Smooth muscle cell (in vitro differentiated cells): Measurements from ENCODE around the gene NBPF6. TPM values are rescaled to one million over a fixed set of nuclear protein-coding genes. Genes with fewer than 3 reads are reported as not detected.
"Not testable (repeated sequence)": the region's sequence is repeated elsewhere in the genome, so short reads cannot be mapped to it uniquely, and the experiment has no call there.

ENCODE experiments used
- DNase-seq: peaks from one replicate; lab custom pipeline; 2025; ENCODE audit not compliant: unreplicated experiment; lab: John Stamatoyannopoulos, UW
- H2AFZ ChIP-seq: fragments of 200-600 bp; sonication (generic); 2 replicates; pipeline ENCODE4 v1.6.0; 2016; ENCODE audit warnings: antibody characterized with exemption, low read depth, mild to moderate bottlenecking
- H3F3A ChIP-seq: fragments of 200-600 bp; sonication (generic); 2 replicates; pipeline ENCODE4 v1.6.0; 2017; ENCODE audit warnings: antibody characterized with exemption, low read depth
- H3K27ac ChIP-seq: fragments of 200-600 bp; sonication (generic); 2 replicates; pipeline ENCODE4 v1.5.1; 2016; ENCODE audit warnings: low read depth, mild to moderate bottlenecking
- H3K27me3 ChIP-seq: fragments of 200-600 bp; sonication (generic); 2 replicates; pipeline ENCODE4 v1.6.1; 2016; ENCODE audit warnings: low read depth, mild to moderate bottlenecking
- H3K36me3 ChIP-seq: fragments of 200-600 bp; sonication (generic); 2 replicates; pipeline ENCODE4 v1.5.1; 2016; ENCODE audit warnings: low read depth
- H3K4me1 ChIP-seq: fragments of 200-600 bp; sonication (generic); 2 replicates; pipeline ENCODE4 v1.5.1; 2016; ENCODE audit warnings: low read depth
- H3K4me2 ChIP-seq: fragments of 200-600 bp; sonication (generic); 2 replicates; pipeline ENCODE4 v1.6.0; 2016; ENCODE audit warnings: mild to moderate bottlenecking
- H3K4me3 ChIP-seq: fragments of 200-600 bp; sonication (generic); 2 replicates; pipeline ENCODE4 v1.5.1; 2016; ENCODE audit warnings: mild to moderate bottlenecking
- H3K79me2 ChIP-seq: fragments of 200-600 bp; sonication (generic); 2 replicates; pipeline ENCODE4 v1.6.0; 2016; ENCODE audit warnings: low read depth, mild to moderate bottlenecking
- H3K9ac ChIP-seq: fragments of 200-600 bp; sonication (generic); 2 replicates; pipeline ENCODE4 v1.6.0; 2016; ENCODE audit warnings: low read depth
- H3K9me3 ChIP-seq: fragments of 200-600 bp; sonication (generic); replicated peaks from 2 replicates; pipeline ENCODE4 v1.5.1; 2016; ENCODE audit warnings: low read depth
- H4K20me1 ChIP-seq: fragments of 200-600 bp; sonication (generic); 2 replicates; pipeline ENCODE4 v1.6.0; 2016; ENCODE audit warnings: low read depth
- WGBS: methylation state at CpG from one replicate; pipeline ENCODE4 v1.1.7; 2016; ENCODE audit warnings: low lambda C conversion rate; 5-methylcytosine and 5-hydroxymethylcytosine counted together
- polyA plus RNA-seq: library from polyadenylated mRNA; unstranded; fragments of >200 nt; fragmentation: Nextera tagmentation; extraction: Ambion mirVana; gene quantifications from 2 replicates; pipeline ENCODE4 v1.2.1, GENCODE V29; 2016
- total RNA-seq: library from RNA; depleted of rRNA; stranded (reverse); fragments of >200 nt; gene quantifications from 2 replicates; pipeline ENCODE4 v1.2.3, GENCODE V29; 2014

Gene NBPF6
- total and polyA plus RNA-seq, 2 experiments from 2014 or later = not detected

DNA sequence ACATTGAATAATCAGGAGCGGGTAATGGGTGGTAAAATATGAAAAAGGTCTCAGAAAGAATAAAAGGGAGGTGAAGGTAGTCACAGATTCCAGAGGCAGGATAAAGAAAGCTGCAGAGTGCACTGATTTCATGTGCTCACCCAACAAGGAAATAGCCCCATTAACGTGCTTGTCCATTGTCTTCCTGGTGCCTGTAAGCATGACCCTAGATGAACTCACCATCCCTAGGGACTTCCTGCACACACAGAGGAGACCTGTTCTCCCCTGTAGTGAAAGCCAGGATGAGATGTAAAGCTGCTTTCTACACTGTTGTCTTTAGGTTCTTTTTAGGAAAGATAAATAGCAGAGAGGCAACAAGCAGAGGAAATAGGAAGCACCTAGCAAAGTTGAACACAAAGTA lies 4.4 kb downstream of the NBPF6 start:
- no CpG with 5 or more reads among the region's 2 CpGs for WGBS
- DNase-seq = not testable (repeated sequence)

DNA sequence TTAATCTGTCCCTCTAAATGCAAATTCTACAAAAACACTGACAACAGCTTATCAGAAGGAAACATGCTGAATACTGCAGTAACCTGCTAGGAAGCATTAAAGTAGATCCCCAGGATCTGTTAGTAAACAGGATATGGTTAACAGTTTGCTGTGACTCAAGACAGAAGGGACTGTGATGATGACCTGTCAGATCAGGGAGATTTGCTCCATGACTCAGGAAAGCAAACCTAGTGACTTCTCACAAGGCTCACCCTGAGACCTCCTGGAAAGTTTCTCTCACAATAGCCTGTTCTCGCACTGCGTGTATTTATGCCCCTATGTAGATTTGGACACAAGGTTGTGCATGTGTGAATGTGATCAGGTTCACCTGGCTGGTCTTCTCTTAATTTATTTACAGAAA lies 8.5 kb downstream of the NBPF6 start:
- H3K9me3 ChIP-seq, H3K27ac ChIP-seq, H3K4me2 ChIP-seq, H3K36me3 ChIP-seq, H3K27me3 ChIP-seq, H3K4me3 ChIP-seq, H2AFZ ChIP-seq, H3K9ac ChIP-seq, DNase-seq, H4K20me1 ChIP-seq, H3F3A ChIP-seq, H3K4me1 ChIP-seq, H3K79me2 ChIP-seq: not testable (repeated sequence)
- no CpG with 5 or more reads among the region's 2 CpGs for WGBS

More for the DNA sequence above, 4.4 kb downstream of the NBPF6 start:
- H3K4me2 ChIP-seq, H3F3A ChIP-seq, H2AFZ ChIP-seq, H3K4me3 ChIP-seq, H3K27me3 ChIP-seq, H3K79me2 ChIP-seq, H4K20me1 ChIP-seq, H3K27ac ChIP-seq, H3K36me3 ChIP-seq, H3K4me1 ChIP-seq, H3K9me3 ChIP-seq, H3K9ac ChIP-seq: not testable (repeated sequence)

- not testable (repeated sequence) for H4K20me1 ChIP-seq, H3K9ac ChIP-seq, H3K4me2 ChIP-seq, H2AFZ ChIP-seq, H3K27ac ChIP-seq, H3K79me2 ChIP-seq, H3F3A ChIP-seq, DNase-seq, H3K36me3 ChIP-seq, H3K4me3 ChIP-seq, H3K4me1 ChIP-seq, H3K27me3 ChIP-seq, H3K9me3 ChIP-seq
- no CpG with 5 or more reads among the region's 3 CpGs for WGBS
These were observed 11.6 kb downstream of the NBPF6 start for GRCh38 chr1:108461758-108462157.

DNA sequence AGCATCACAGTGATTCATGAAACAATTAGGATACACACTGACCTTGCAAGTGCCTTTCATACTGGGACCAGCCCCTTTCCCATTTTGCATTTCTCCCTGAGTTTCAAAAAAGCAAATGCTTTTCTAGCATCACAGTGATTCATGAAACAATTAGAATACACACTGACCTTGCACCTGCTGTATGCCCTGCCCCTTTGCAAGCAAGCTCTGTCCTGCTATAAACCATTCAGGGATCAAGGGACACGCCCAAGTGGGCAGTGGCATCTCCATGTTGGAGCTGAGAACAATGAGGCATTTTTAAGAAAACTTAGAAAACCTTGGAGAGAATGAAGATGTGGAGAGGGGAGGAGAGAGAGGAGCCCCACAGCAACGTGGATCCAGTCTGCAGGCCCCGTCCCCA lies 13.8 kb downstream of the NBPF6 start:
- no CpG with 5 or more reads among the region's 3 CpGs for WGBS
- not testable (repeated sequence) for H3K9me3 ChIP-seq, H3K27ac ChIP-seq, H3F3A ChIP-seq, H3K36me3 ChIP-seq, H4K20me1 ChIP-seq, H3K4me2 ChIP-seq, H3K79me2 ChIP-seq, H3K4me1 ChIP-seq, DNase-seq, H3K4me3 ChIP-seq, H3K9ac ChIP-seq, H3K27me3 ChIP-seq, H2AFZ ChIP-seq

GRCh38 chr1:108466166-108466565 lies 16.0 kb downstream of the NBPF6 start:
- not testable (repeated sequence) for H3K79me2 ChIP-seq, H3K4me1 ChIP-seq, H4K20me1 ChIP-seq, H3K9ac ChIP-seq, H3K36me3 ChIP-seq, H2AFZ ChIP-seq, H3K27ac ChIP-seq, H3K9me3 ChIP-seq, H3K4me3 ChIP-seq, H3K27me3 ChIP-seq, H3F3A ChIP-seq, DNase-seq, H3K4me2 ChIP-seq
- no CpG with 5 or more reads among the region's 8 CpGs for WGBS

DNA sequence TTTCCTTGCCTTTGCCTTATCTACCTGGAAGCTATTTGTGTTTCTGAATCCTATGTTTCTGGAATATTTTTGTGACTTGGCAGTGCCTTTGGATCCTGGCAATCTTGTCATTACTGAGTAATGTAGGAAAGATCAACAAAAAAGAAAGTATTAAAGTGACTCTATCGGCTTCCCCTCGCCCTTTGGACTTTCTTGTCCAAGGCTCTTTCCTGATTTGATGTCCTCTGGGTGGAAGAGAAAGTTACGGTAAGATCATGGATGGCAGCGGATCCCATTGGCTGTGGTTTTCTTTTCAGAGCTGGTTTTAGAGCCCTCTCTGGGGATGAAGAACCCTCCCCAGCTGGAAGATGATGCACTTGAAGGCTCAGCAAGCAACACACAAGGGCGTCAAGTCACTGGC lies 17.0 kb downstream of the NBPF6 start:
- not testable (repeated sequence) for H2AFZ ChIP-seq, H3K79me2 ChIP-seq, H3K4me1 ChIP-seq, H3F3A ChIP-seq, H3K27me3 ChIP-seq, H4K20me1 ChIP-seq, H3K9ac ChIP-seq, H3K4me3 ChIP-seq, H3K9me3 ChIP-seq, H3K36me3 ChIP-seq, H3K27ac ChIP-seq, H3K4me2 ChIP-seq, DNase-seq
- 94% methylated on average over 5 of the region's 5 CpGs for whole genome bisulfite sequencing

GRCh38 chr1:108470750-108471149 lies 20.6 kb downstream of the NBPF6 start:
- not testable (repeated sequence) for H4K20me1 ChIP-seq, H3F3A ChIP-seq, H3K4me3 ChIP-seq, DNase-seq, H3K36me3 ChIP-seq, H3K27me3 ChIP-seq, H3K9me3 ChIP-seq, H2AFZ ChIP-seq, H3K79me2 ChIP-seq, H3K27ac ChIP-seq, H3K9ac ChIP-seq, H3K4me2 ChIP-seq, H3K4me1 ChIP-seq
- WGBS = 86% methylated on average over 4 of the region's 4 CpGs

- H3K27me3 ChIP-seq, H3K79me2 ChIP-seq, H3K27ac ChIP-seq, H3K9ac ChIP-seq, H3K4me2 ChIP-seq, DNase-seq, H3K4me3 ChIP-seq, H3K9me3 ChIP-seq, H3K36me3 ChIP-seq, H2AFZ ChIP-seq, H3K4me1 ChIP-seq, H4K20me1 ChIP-seq, H3F3A ChIP-seq: not testable (repeated sequence)
- 94% methylated on average over 6 of the region's 6 CpGs for WGBS
These were observed 24.4 kb downstream of the NBPF6 start for GRCh38 chr1:108474516-108474915.
